HCT116 (cell line): ENCODE data around the gene ARMH4. TPM values are rescaled to one million over a fixed set of nuclear protein-coding genes. Genes with fewer than 3 reads are reported as not detected.

Experiments
- ATAC-seq: fragments of 200-7000 bp; cut with Tn5 transposase; 2 replicates; pipeline ENCODE4 v1.9.1; 2020; ENCODE audit warnings: mild to moderate bottlenecking, moderate library complexity
- BruUV-seq: library from RNA; stranded (reverse); fragments of 400-500 nt; replicated peaks from 2 replicates; lab custom pipeline; 2021; lab: Mats Ljungman, UMichigan
- CTCF ChIA-PET: fragments of 300-600 bp; sonication (Branson Sonifier 250); formaldehyde crosslinking; loops from one replicate; lab custom pipeline; 2021; ENCODE audit warnings: antibody characterized with exemption; lab: Charles Lee
- POLR2A ChIA-PET: fragments of 300-600, 350-600 bp; sonication (Branson Sonifier 250); formaldehyde crosslinking; loops from one replicate; lab custom pipeline; 2021; ENCODE audit warnings: antibody characterized with exemption; lab: Charles Lee
- RAD21 ChIA-PET, 2 experiments: fragments of 300-600 bp; sonication (Branson Sonifier 250); formaldehyde crosslinking; loops; one replicate each; lab custom pipeline; 2023; ENCODE audit warnings: low total read pairs in 2 of 2; ENCODE audit not compliant: uncharacterized antibody in 2 of 2, unreplicated experiment in 2 of 2, low non-redundant PET in 1 of 2; lab: Charles Lee
- DNase-seq: peaks from one replicate; pipeline ENCODE4 v3.0.0-alpha.2; 2010; ENCODE audit warnings: low read depth, low spot score
- H2AFZ ChIP-seq: fragments of 200-600 bp; shearing (Covaris generic), sonication (generic); 2 replicates; pipeline ENCODE4 v1.6.1; 2017; ENCODE audit warnings: low read depth, mixed run types, mixed read lengths, antibody characterized with exemption, low read length; ENCODE audit not compliant: poor library complexity, severe bottlenecking
- H3K27ac ChIP-seq: 2 replicates; pipeline ENCODE4 v1.5.1; 2012; ENCODE audit warnings: low read depth, low read length
- H3K27me3 ChIP-seq: fragments of 200-600 bp; sonication (generic); 2 replicates; pipeline ENCODE4 v1.6.1; 2016; ENCODE audit warnings: mixed run types, low read length, mixed read lengths; ENCODE audit not compliant: insufficient read depth
- H3K36me3 ChIP-seq, 2 experiments: fragments of 200-500 bp in 1 of 2; fragments of 200-600 bp in 1 of 2; sonication (Bioruptor generic) in 1 of 2; sonication (generic) in 1 of 2; 2 replicates each; pipeline versions ENCODE4 v1.5.1 to v1.6.1; 2014 to 2016; ENCODE audit warnings: low read length in 2 of 2, inconsistent platforms in 1 of 2, mixed read lengths in 1 of 2, mixed run types in 1 of 2; ENCODE audit not compliant: insufficient read depth in 2 of 2, control insufficient read depth in 1 of 2
- H3K4me1 ChIP-seq, 2 experiments: fragments of 200-600 bp in 1 of 2; sonication (generic) in 1 of 2; 2 replicates each; pipeline versions ENCODE4 v1.5.1 to v1.6.1; 2012 to 2017; ENCODE audit warnings: low read length in 2 of 2, inconsistent platforms in 1 of 2, mild to moderate bottlenecking in 1 of 2, mixed read lengths in 1 of 2, mixed run types in 1 of 2, moderate library complexity in 1 of 2; ENCODE audit not compliant: insufficient read depth in 2 of 2, control insufficient read depth in 1 of 2
- H3K4me2 ChIP-seq: fragments of 200-600 bp; sonication (generic); 2 replicates; pipeline ENCODE4 v1.6.1; 2017; ENCODE audit warnings: mixed run types, low read length, mixed read lengths
- H3K4me3 ChIP-seq, 2 experiments: fragments of 200-600 bp in 1 of 2; sonication (generic) in 1 of 2; replicated peaks in 1 of 2; 2 replicates each; pipeline ENCODE4 v1.5.1; 2011 to 2016; ENCODE audit warnings: low read length in 2 of 2, control low read depth in 1 of 2, low read depth in 1 of 2, mild to moderate bottlenecking in 1 of 2, mixed read lengths in 1 of 2, mixed run types in 1 of 2
- H3K79me2 ChIP-seq: fragments of 200-600 bp; sonication (generic); 2 replicates; pipeline ENCODE4 v1.6.1; 2017; ENCODE audit warnings: mild to moderate bottlenecking, mixed run types, low read length, moderate library complexity, mixed read lengths; ENCODE audit not compliant: insufficient read depth
- H3K9ac ChIP-seq: fragments of 200-600 bp; sonication (generic); 2 replicates; pipeline ENCODE4 v1.6.1; 2016; ENCODE audit warnings: low read length, mixed read lengths
- H3K9me2 ChIP-seq: fragments of 200-600 bp; sonication (generic), shearing (Covaris generic); 2 replicates; pipeline ENCODE4 v1.6.1; 2017; ENCODE audit warnings: mixed run types, mild to moderate bottlenecking, moderate library complexity; ENCODE audit not compliant: insufficient read depth
- H3K9me3 ChIP-seq, 2 experiments: fragments of 200-500 bp in 1 of 2; fragments of 200-600 bp in 1 of 2; sonication (Bioruptor generic) in 1 of 2; sonication (generic) in 1 of 2; 2 replicates each; pipeline ENCODE4 v1.6.1; 2014 to 2017; ENCODE audit warnings: low read length in 2 of 2, mixed read lengths in 2 of 2, inconsistent platforms in 1 of 2, low read depth in 1 of 2, mild to moderate bottlenecking in 1 of 2, mixed run types in 1 of 2, moderate library complexity in 1 of 2; ENCODE audit not compliant: control insufficient read depth in 1 of 2, insufficient read depth in 1 of 2
- H4K20me1 ChIP-seq: fragments of 200-600 bp; sonication (generic), shearing (Covaris generic); 2 replicates; pipeline ENCODE4 v1.6.1; 2017; ENCODE audit warnings: mixed run types, mild to moderate bottlenecking, moderate library complexity; ENCODE audit not compliant: insufficient read depth
- EGR1 ChIP-seq: IDR thresholded peaks from 2 replicates; pipeline ENCODE4 v1.6.1; 2012; ENCODE audit warnings: low read depth
- EZH2 ChIP-seq: fragments of 200-600 bp; sonication (generic); IDR thresholded peaks from 2 replicates; pipeline ENCODE4 v1.6.1; 2017; ENCODE audit warnings: antibody characterized with exemption, mixed run types
- EZH2phosphoT487 ChIP-seq: fragments of 200-600 bp; IDR thresholded peaks from 2 replicates; pipeline ENCODE4 v1.6.1; 2018; ENCODE audit warnings: antibody characterized with exemption, borderline replicate concordance
- JUND ChIP-seq: IDR thresholded peaks from 2 replicates; pipeline ENCODE4 v1.6.1; 2012
- POLR2AphosphoS5 ChIP-seq: IDR thresholded peaks from 2 replicates; pipeline ENCODE4 v1.6.1; 2011; ENCODE audit warnings: mild to moderate bottlenecking, low read depth, low read length, moderate library complexity
- RAD21 ChIP-seq: IDR thresholded peaks from 2 replicates; pipeline ENCODE4 v1.6.1; 2012; ENCODE audit warnings: low read depth, mild to moderate bottlenecking
- SP1 ChIP-seq: IDR thresholded peaks from 2 replicates; pipeline ENCODE4 v1.6.1; 2012; ENCODE audit warnings: low read depth
- SRF ChIP-seq: IDR thresholded peaks from 2 replicates; pipeline ENCODE4 v1.6.1; 2012; ENCODE audit warnings: low read depth
- TCF7L2 ChIP-seq: IDR thresholded peaks from 2 replicates; pipeline ENCODE4 v1.7.0; 2011; ENCODE audit warnings: borderline replicate concordance, inconsistent platforms; ENCODE audit not compliant: insufficient read depth, insufficient read length; ENCODE audit errors: extremely low read depth
- intact Hi-C: fragments of 100-400 bp; cut with micrococcal nuclease; formaldehyde crosslinking; loops from 2 replicates; pipeline ENCODE4 v1.10.0; 2022
- total RNA-seq: library from RNA; stranded (reverse); gene quantifications from one replicate; pipeline ENCODE4 v1.2.1, GENCODE V29; 2021; ENCODE audit not compliant: unreplicated experiment
- TF ChIP-seq, protein P1 (sequence below): IDR thresholded peaks from 2 replicates; pipeline ENCODE4 v1.6.1; 2012
- TF ChIP-seq, protein P2 (sequence below), 3 experiments: fragments of 200-600 bp in 1 of 3; sonication (generic) in 1 of 3; IDR thresholded peaks in 2 of 3; conservative IDR thresholded peaks in 1 of 3; 2 replicates each; pipeline ENCODE4 v1.5.1; 2012 to 2017; ENCODE audit warnings: low read depth in 2 of 3, low read length in 2 of 3, antibody characterized with exemption in 1 of 3, borderline replicate concordance in 1 of 3, control low read depth in 1 of 3, mild to moderate bottlenecking in 1 of 3, mixed read lengths in 1 of 3, mixed run types in 1 of 3, moderate library complexity in 1 of 3; ENCODE audit not compliant: insufficient read depth in 1 of 3

The ARMH4 gene
- total RNA-seq, 1 experiment from 2014 or later = 1.7 TPM

DNA sequence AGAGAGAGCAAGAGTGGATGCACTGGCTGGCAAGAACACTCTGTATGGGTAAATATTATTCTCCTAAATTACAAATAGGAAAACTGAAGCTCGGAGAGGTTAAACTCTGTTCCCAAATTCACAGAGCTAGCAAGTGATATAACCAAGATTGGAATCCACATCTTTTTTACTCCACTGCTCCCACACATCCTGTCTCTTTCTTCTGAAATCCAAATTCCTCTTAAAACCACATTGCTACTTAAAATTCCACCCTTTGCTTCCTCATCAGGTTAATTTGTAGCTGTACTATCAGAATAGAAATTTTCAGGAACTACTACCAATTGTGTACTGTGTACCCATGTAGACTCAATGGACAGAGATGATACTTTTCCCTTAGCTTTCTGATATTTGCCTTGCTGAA, 74.4 kb downstream of the ARMH4 start (continued):
- TF ChIP-seq, protein P1, sequence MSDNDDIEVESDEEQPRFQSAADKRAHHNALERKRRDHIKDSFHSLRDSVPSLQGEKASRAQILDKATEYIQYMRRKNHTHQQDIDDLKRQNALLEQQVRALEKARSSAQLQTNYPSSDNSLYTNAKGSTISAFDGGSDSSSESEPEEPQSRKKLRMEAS = no peak
- TF ChIP-seq JUND = no peak
- TF ChIP-seq EGR1 = no peak
- TF ChIP-seq SRF = no peak

GRCh38 chr14:58073516-58073915, 78.5 kb downstream of the ARMH4 start:
- Histone ChIP-seq H3K36me3 (no peaks in the 10 kb centered on the region), H2AFZ (no peak overlapping the region), H3K4me2 (no peak overlapping the region), H3K4me3 (no peak overlapping the region), H3K4me1 (peaks cover 6 to 9% of the 10 kb centered on the region in 2 experiments), H3K27ac (no peak overlapping the region), H3K9me2 (no peaks in the 10 kb centered on the region), H3K9ac (no peak overlapping the region), H3K79me2 (no peaks in the 10 kb centered on the region), H4K20me1 (no peaks in the 10 kb centered on the region), H3K9me3 (no peaks in the 10 kb centered on the region), H3K27me3 (no peaks in the 10 kb centered on the region)
- DNase-seq (no peak), ATAC-seq (no peak)
- POLR2A ChIA-PET = no interaction called here
- RAD21 ChIA-PET = no interaction called here
- intact Hi-C loops = loop anchor here (2.0 kb wide), 2 partner anchors 381 to 587 kb away; no protein-coding TSS in a partner anchor
- no TSS peak for BruUV-seq
- no peak for TF ChIP-seq POLR2AphosphoS5
- CTCF ChIA-PET = interaction anchor here (1.3 to 1.5 kb wide), 2 partner anchors 9 to 381 kb away, joined by 5 to 6 read pairs; no protein-coding TSS in a partner anchor

GRCh38 chr14:58072288-58073071, 79.5 kb downstream of the ARMH4 start:
- no peaks in the 10 kb centered on the region for H3K9me3 ChIP-seq
- no peak overlapping the region for H2AFZ ChIP-seq
- ChIA-PET POLR2A (no interaction called here), RAD21 (no interaction called here), CTCF (interaction anchor here (1.3 to 1.6 kb wide), 3 partner anchors 10 to 380 kb away, joined by 5 to 6 read pairs (median 6); no protein-coding TSS in a partner anchor)
- H3K4me3 ChIP-seq = peak overlapping the region; percentile 18 to 32; a peak in 2 of 4 replicates
- no peaks in the 10 kb centered on the region for H3K4me1 ChIP-seq
- intact Hi-C loops = loop anchor here (2.0 kb wide), 2 partner anchors 380 to 586 kb away; no protein-coding TSS in a partner anchor
- H4K20me1 ChIP-seq = no peaks in the 10 kb centered on the region
- no peaks in the 10 kb centered on the region for H3K36me3 ChIP-seq
- H3K79me2 ChIP-seq = no peaks in the 10 kb centered on the region
- no peaks in the 10 kb centered on the region for H3K9me2 ChIP-seq
- ATAC-seq (peak; percentile 96), DNase-seq (peak; percentile 65)
- peak overlapping the region; percentile 57 for H3K4me2 ChIP-seq
- no peak overlapping the region for H3K9ac ChIP-seq
- H3K27me3 ChIP-seq = no peaks in the 10 kb centered on the region
- no peak overlapping the region for H3K27ac ChIP-seq
- BruUV-seq = no TSS peak
- TF ChIP-seq SP1 (no peak), TCF7L2 (no peak), EZH2 (no peak), EZH2phosphoT487 (no peak), RAD21 (peak; percentile 75), EGR1 (0 out of 2 replicates have a peak, but pooled peaks have one; percentile 4)
- TF ChIP-seq, protein P2, sequence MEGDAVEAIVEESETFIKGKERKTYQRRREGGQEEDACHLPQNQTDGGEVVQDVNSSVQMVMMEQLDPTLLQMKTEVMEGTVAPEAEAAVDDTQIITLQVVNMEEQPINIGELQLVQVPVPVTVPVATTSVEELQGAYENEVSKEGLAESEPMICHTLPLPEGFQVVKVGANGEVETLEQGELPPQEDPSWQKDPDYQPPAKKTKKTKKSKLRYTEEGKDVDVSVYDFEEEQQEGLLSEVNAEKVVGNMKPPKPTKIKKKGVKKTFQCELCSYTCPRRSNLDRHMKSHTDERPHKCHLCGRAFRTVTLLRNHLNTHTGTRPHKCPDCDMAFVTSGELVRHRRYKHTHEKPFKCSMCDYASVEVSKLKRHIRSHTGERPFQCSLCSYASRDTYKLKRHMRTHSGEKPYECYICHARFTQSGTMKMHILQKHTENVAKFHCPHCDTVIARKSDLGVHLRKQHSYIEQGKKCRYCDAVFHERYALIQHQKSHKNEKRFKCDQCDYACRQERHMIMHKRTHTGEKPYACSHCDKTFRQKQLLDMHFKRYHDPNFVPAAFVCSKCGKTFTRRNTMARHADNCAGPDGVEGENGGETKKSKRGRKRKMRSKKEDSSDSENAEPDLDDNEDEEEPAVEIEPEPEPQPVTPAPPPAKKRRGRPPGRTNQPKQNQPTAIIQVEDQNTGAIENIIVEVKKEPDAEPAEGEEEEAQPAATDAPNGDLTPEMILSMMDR (IDR thresholded peaks at IDR 0.05 in 2 of 3, conservative IDR thresholded peaks at IDR 0.05 in 1 of 3; ENCODE audit: borderline replicate concordance in 1 of 3, insufficient read depth in 1 of 3, low read depth in 2 of 3, low read length in 2 of 3) = peak; percentile 63 to 73 (median 63); a peak in 5 of 6 replicates
- TF ChIP-seq, protein P1 = no peak
